Peyer's patch (tissue), 4 donors: ENCODE results near the gene DNAJC15. TPM values are rescaled to one million over a fixed set of nuclear protein-coding genes. Genes with fewer than 3 reads are reported as not detected.
A peak's percentile ranks its signal among the peaks of the same experiment; 100 is the strongest.
"Not testable (repeated sequence)": the region's sequence is repeated elsewhere in the genome, so short reads cannot be mapped to it uniquely, and the experiment has no call there.

Experiments used
- DNase-seq, 3 donors: peaks; one replicate each; pipeline ENCODE4 v3.0.0-alpha.2; 2017 to 2019
- H3K27ac ChIP-seq, 4 donors: fragments of 200-600 bp; sonication (generic); one replicate each; pipeline ENCODE4 v1.5.1; 2016 to 2019
- H3K27me3 ChIP-seq, 2 donors: fragments of 200-600 bp; sonication (generic); one replicate each; pipeline ENCODE4 v1.5.1; 2019
- H3K36me3 ChIP-seq, 3 donors: fragments of 200-600 bp; sonication (generic); one replicate each; pipeline ENCODE4 v1.5.1; 2016 to 2019
- H3K4me1 ChIP-seq, 4 donors: fragments of 200-600 bp; sonication (generic); one replicate each; pipeline ENCODE4 v1.5.1; 2016 to 2019
- H3K4me3 ChIP-seq, 4 donors: fragments of 200-600 bp; sonication (generic); 1 replicate in 3 of 4; 2 replicates in 1 of 4; pipeline ENCODE4 v1.5.1; 2016 to 2019; ENCODE audit warnings: mild to moderate bottlenecking in 1 of 4
- H3K9me3 ChIP-seq, 4 donors: fragments of 200-600 bp; sonication (generic); one replicate each; pipeline ENCODE4 v1.5.1; 2016 to 2019; ENCODE audit warnings: mild to moderate bottlenecking in 1 of 4
- CTCF ChIP-seq, 6 experiments: fragments of 450-650 bp in 4 of 6; fragments of 200-600 bp in 2 of 6; sonication (generic) in 1 of 6; IDR thresholded peaks; one replicate each; pipeline ENCODE4 v1.5.1; 2017 to 2019; ENCODE audit warnings: antibody characterized with exemption in 6 of 6, mild to moderate bottlenecking in 3 of 6, moderate library complexity in 1 of 6
- POLR2A ChIP-seq, 2 donors: fragments of 450-650 bp; IDR thresholded peaks; one replicate each; pipeline ENCODE4 v1.5.1; 2017; ENCODE audit warnings: antibody characterized with exemption in 2 of 2, mild to moderate bottlenecking in 2 of 2, moderate library complexity in 2 of 2
- total RNA-seq, 4 donors: library from RNA; depleted of rRNA; stranded (reverse); fragments of >200 nt; gene quantifications; one replicate each; pipeline ENCODE4 v1.1.0, GENCODE V29; 2016

The DNAJC15 gene
- total RNA-seq, 4 donors from 2014 or later, result 5.8 to 27.5 (median 11.9) TPM

GRCh38 chr13:43041369-43041921 is 18.1 kb downstream of the DNAJC15 start:
- TF ChIP-seq POLR2A (IDR thresholded peaks at IDR 0.05), result no peak
- no peak for TF ChIP-seq CTCF (IDR thresholded peaks at IDR 0.05)
- Histone ChIP-seq H3K4me3 (no peak overlapping the region), H3K27me3 (no peaks in the 10 kb centered on the region), H3K9me3 (no peaks in the 10 kb centered on the region), H3K27ac (peak overlapping the region in 1 of 4 donors; percentile 44), H3K4me1 (peaks cover 3 to 27% (median 11%) of the 10 kb centered on the region in 4 donors), H3K36me3 (no peaks in the 10 kb centered on the region)
- no peak for DNase-seq

GRCh38 chr13:43042410-43042921 is 19.1 kb downstream of the DNAJC15 start:
- DNase-seq, result no peak

GRCh38 chr13:43044720-43045301 is 21.4 kb downstream of the DNAJC15 start:
- DNase-seq, result no peak
- Histone ChIP-seq H3K36me3 (no peaks in the 10 kb centered on the region), H3K27ac (peak overlapping the region; percentile 76 to 83 (median 78)), H3K4me3 (peak overlapping the region in 2 of 4 donors; percentile 10 to 35), H3K9me3 (no peaks in the 10 kb centered on the region), H3K27me3 (no peaks in the 10 kb centered on the region), H3K4me1 (peaks cover 3 to 27% (median 11%) of the 10 kb centered on the region in 4 donors)
- TF ChIP-seq POLR2A (IDR thresholded peaks at IDR 0.05) (no peak), CTCF (IDR thresholded peaks at IDR 0.05) (no peak)

More at GRCh38 chr13:43042410-43042921, 19.1 kb downstream of the DNAJC15 start:
- TF ChIP-seq POLR2A (IDR thresholded peaks at IDR 0.05) (no peak), CTCF (IDR thresholded peaks at IDR 0.05) (no peak)
- Histone ChIP-seq H3K4me3 (no peak overlapping the region), H3K27me3 (no peaks in the 10 kb centered on the region), H3K27ac (no peak overlapping the region), H3K9me3 (no peaks in the 10 kb centered on the region), H3K4me1 (peaks cover 3 to 27% (median 11%) of the 10 kb centered on the region in 4 donors), H3K36me3 (no peaks in the 10 kb centered on the region)

GRCh38 chr13:43045302-43045773 is 22.0 kb downstream of the DNAJC15 start:
- peak overlapping the region in 2 of 4 donors; percentile 10 to 35 for H3K4me3 ChIP-seq
- not testable (repeated sequence) for H3K9me3 ChIP-seq, H3K36me3 ChIP-seq, H3K27me3 ChIP-seq
- peak; percentile 75 to 93 (median 81) for DNase-seq
- H3K27ac ChIP-seq, result peak overlapping the region; percentile 76 to 83 (median 78)
- peaks cover 2 to 27% (median 11%) of the 10 kb centered on the region in 4 donors for H3K4me1 ChIP-seq

- Histone ChIP-seq H3K4me1 (peaks cover 0 to 19% (median 11%) of the 10 kb centered on the region in 4 donors), H3K27ac (peak overlapping the region in 2 of 4 donors; percentile 78 to 79), H3K4me3 (no peak overlapping the region), H3K36me3 (no peaks in the 10 kb centered on the region), H3K27me3 (no peaks in the 10 kb centered on the region), H3K9me3 (no peaks in the 10 kb centered on the region)
- TF ChIP-seq CTCF (IDR thresholded peaks at IDR 0.05) (no peak), POLR2A (IDR thresholded peaks at IDR 0.05) (no peak)
- DNase-seq, result no peak
Measured at GRCh38 chr13:43046259-43046658, 22.9 kb downstream of the DNAJC15 start.
